GM23338 (cell line): ENCODE results near the gene HACL1. TPM values are rescaled to one million over a fixed set of nuclear protein-coding genes. Genes with fewer than 3 reads are reported as not detected.

ENCODE experiments used
- ATAC-seq: fragments of 200-7000 bp; cut with Tn5 transposase; 3 replicates; pipeline ENCODE4 v1.9.1; 2020
- DNase-seq: peaks from one replicate; pipeline ENCODE4 v3.0.0-alpha.2; 2015; ENCODE audit warnings: low spot score
- H2AFZ ChIP-seq: fragments of 200-600 bp; sonication (generic); 2 replicates; pipeline ENCODE4 v1.8.0; 2016; ENCODE audit warnings: antibody characterized with exemption, mild to moderate bottlenecking, moderate library complexity
- H3F3A ChIP-seq: fragments of 200-600 bp; sonication (generic); replicated peaks from 2 replicates; pipeline ENCODE4 v1.8.0; 2017; ENCODE audit warnings: antibody characterized with exemption, mixed run types, low read depth
- H3K27ac ChIP-seq: fragments of 200-600 bp; sonication (generic); 2 replicates; pipeline ENCODE4 v1.6.1; 2016; ENCODE audit warnings: low read depth
- H3K27me3 ChIP-seq: fragments of 200-600 bp; sonication (generic); 2 replicates; pipeline ENCODE4 v1.8.0; 2016; ENCODE audit warnings: mild to moderate bottlenecking, mixed run types, moderate library complexity; ENCODE audit not compliant: insufficient read depth
- H3K36me3 ChIP-seq: fragments of 200-600 bp; sonication (generic); 2 replicates; pipeline ENCODE4 v1.8.0; 2016; ENCODE audit warnings: mild to moderate bottlenecking; ENCODE audit not compliant: insufficient read depth
- H3K4me1 ChIP-seq: fragments of 200-600 bp; sonication (generic); 2 replicates; pipeline ENCODE4 v1.8.0; 2016; ENCODE audit warnings: mild to moderate bottlenecking, moderate library complexity; ENCODE audit not compliant: insufficient read depth
- H3K4me2 ChIP-seq: fragments of 200-600 bp; sonication (generic); 2 replicates; pipeline ENCODE4 v1.7.1; 2017; ENCODE audit warnings: mixed run types
- H3K4me3 ChIP-seq: fragments of 200-600 bp; sonication (generic); 2 replicates; pipeline ENCODE4 v1.6.1; 2016; ENCODE audit warnings: mixed run types
- H3K79me2 ChIP-seq: fragments of 200-600 bp; sonication (generic); replicated peaks from 2 replicates; pipeline ENCODE4 v1.8.0; 2017; ENCODE audit warnings: mild to moderate bottlenecking; ENCODE audit not compliant: insufficient read depth
- H3K9me2 ChIP-seq: fragments of 200-600 bp; sonication (generic); 2 replicates; pipeline ENCODE4 v1.8.0; 2017; ENCODE audit not compliant: insufficient read depth
- H4K20me1 ChIP-seq: fragments of 200-600 bp; sonication (generic); replicated peaks from 2 replicates; pipeline ENCODE4 v1.8.0; 2017; ENCODE audit warnings: mild to moderate bottlenecking; ENCODE audit not compliant: insufficient read depth
- H3K27ac Mint-ChIP-seq: 2 replicates; pipeline ENCODE4 v1.8.0; 2020; ENCODE audit warnings: inconsistent platforms, mild to moderate bottlenecking, moderate library complexity, mixed read lengths
- H3K27me3 Mint-ChIP-seq: 3 replicates; pipeline ENCODE4 v1.8.0; 2022; ENCODE audit warnings: low read depth, mild to moderate bottlenecking, moderate library complexity, mixed read lengths, inconsistent platforms; ENCODE audit not compliant: insufficient read depth, poor library complexity
- H3K36me3 Mint-ChIP-seq: 3 replicates; pipeline ENCODE4 v1.8.0; 2021; ENCODE audit warnings: low read depth, mild to moderate bottlenecking, inconsistent platforms, moderate library complexity, mixed read lengths
- H3K4me1 Mint-ChIP-seq: 3 replicates; pipeline ENCODE4 v1.8.0; 2020; ENCODE audit warnings: mild to moderate bottlenecking, inconsistent platforms, mixed read lengths
- H3K4me3 Mint-ChIP-seq: 3 replicates; pipeline ENCODE4 v1.8.0; 2021; ENCODE audit warnings: moderate library complexity, mild to moderate bottlenecking, inconsistent platforms, mixed read lengths
- H3K9me3 Mint-ChIP-seq: 3 replicates; pipeline ENCODE4 v1.8.0; 2020; ENCODE audit warnings: moderate library complexity, mild to moderate bottlenecking, inconsistent platforms, mixed read lengths
- CTCF ChIP-seq, 2 experiments: fragments of 200-600 bp in 1 of 2; sonication (generic) in 1 of 2; conservative IDR thresholded peaks; 2 replicates each; pipeline versions ENCODE4 v1.5.1 to v1.6.1; 2016 to 2017; ENCODE audit warnings: antibody characterized with exemption in 2 of 2, low read depth in 2 of 2, mild to moderate bottlenecking in 2 of 2, moderate library complexity in 1 of 2
- EZH2 ChIP-seq: fragments of 200-600 bp; sonication (generic); IDR thresholded peaks from one replicate; pipeline ENCODE4 v1.8.0; 2017; ENCODE audit warnings: antibody characterized with exemption, mild to moderate bottlenecking, low read depth; ENCODE audit not compliant: unreplicated experiment
- EZH2phosphoT487 ChIP-seq: fragments of 200-600 bp; sonication (generic); IDR thresholded peaks from one replicate; pipeline ENCODE4 v1.8.1; 2018; ENCODE audit warnings: antibody characterized with exemption; ENCODE audit not compliant: unreplicated experiment
- polyA plus RNA-seq: library from polyadenylated mRNA; unstranded; fragments of >200 nt; fragmentation: Nextera tagmentation; extraction: Ambion mirVana; gene quantifications from 2 replicates; pipeline ENCODE4 v1.2.1, GENCODE V29; 2016
- total RNA-seq: library from RNA; depleted of rRNA; stranded (reverse); fragments of >200 nt; shearing (Covaris generic); gene quantifications from 2 replicates; pipeline ENCODE4 v1.2.3, GENCODE V29; 2014
- TF ChIP-seq, protein P1 (sequence below): fragments of 250-450 bp; sonication (Bioruptor Pico); IDR thresholded peaks from 2 replicates; pipeline ENCODE4 v1.5.0; 2020; ENCODE audit warnings: mild to moderate bottlenecking, moderate library complexity
- TF ChIP-seq, protein P2 (sequence below): IDR thresholded peaks from one replicate; pipeline ENCODE4 v1.6.1; 2018; ENCODE audit warnings: antibody characterized with exemption; ENCODE audit not compliant: unreplicated experiment

Gene HACL1
- total and polyA plus RNA-seq, 2 experiments from 2014 or later: 19.6 to 33.5 TPM

DNA sequence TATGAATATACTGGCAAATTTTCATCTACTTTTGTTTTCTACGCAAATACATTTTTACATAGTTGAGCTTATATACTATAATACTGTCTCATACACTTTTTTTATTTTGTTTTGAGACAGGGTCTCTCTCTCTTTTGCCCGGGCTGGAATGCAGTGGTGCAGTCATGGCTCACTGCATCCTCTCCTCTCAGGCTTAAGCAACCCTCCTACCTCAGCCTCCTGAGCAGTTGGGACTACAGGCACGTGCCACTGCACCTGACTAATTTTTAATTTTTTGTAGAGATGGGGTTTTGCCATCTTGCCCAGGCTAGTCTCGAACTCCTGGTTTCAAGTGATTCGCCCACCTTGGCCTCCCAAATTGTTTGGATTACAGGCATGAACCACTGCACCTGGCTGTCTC, 25.9 kb downstream of the HACL1 start (continued):
- TF ChIP-seq, protein P1, sequence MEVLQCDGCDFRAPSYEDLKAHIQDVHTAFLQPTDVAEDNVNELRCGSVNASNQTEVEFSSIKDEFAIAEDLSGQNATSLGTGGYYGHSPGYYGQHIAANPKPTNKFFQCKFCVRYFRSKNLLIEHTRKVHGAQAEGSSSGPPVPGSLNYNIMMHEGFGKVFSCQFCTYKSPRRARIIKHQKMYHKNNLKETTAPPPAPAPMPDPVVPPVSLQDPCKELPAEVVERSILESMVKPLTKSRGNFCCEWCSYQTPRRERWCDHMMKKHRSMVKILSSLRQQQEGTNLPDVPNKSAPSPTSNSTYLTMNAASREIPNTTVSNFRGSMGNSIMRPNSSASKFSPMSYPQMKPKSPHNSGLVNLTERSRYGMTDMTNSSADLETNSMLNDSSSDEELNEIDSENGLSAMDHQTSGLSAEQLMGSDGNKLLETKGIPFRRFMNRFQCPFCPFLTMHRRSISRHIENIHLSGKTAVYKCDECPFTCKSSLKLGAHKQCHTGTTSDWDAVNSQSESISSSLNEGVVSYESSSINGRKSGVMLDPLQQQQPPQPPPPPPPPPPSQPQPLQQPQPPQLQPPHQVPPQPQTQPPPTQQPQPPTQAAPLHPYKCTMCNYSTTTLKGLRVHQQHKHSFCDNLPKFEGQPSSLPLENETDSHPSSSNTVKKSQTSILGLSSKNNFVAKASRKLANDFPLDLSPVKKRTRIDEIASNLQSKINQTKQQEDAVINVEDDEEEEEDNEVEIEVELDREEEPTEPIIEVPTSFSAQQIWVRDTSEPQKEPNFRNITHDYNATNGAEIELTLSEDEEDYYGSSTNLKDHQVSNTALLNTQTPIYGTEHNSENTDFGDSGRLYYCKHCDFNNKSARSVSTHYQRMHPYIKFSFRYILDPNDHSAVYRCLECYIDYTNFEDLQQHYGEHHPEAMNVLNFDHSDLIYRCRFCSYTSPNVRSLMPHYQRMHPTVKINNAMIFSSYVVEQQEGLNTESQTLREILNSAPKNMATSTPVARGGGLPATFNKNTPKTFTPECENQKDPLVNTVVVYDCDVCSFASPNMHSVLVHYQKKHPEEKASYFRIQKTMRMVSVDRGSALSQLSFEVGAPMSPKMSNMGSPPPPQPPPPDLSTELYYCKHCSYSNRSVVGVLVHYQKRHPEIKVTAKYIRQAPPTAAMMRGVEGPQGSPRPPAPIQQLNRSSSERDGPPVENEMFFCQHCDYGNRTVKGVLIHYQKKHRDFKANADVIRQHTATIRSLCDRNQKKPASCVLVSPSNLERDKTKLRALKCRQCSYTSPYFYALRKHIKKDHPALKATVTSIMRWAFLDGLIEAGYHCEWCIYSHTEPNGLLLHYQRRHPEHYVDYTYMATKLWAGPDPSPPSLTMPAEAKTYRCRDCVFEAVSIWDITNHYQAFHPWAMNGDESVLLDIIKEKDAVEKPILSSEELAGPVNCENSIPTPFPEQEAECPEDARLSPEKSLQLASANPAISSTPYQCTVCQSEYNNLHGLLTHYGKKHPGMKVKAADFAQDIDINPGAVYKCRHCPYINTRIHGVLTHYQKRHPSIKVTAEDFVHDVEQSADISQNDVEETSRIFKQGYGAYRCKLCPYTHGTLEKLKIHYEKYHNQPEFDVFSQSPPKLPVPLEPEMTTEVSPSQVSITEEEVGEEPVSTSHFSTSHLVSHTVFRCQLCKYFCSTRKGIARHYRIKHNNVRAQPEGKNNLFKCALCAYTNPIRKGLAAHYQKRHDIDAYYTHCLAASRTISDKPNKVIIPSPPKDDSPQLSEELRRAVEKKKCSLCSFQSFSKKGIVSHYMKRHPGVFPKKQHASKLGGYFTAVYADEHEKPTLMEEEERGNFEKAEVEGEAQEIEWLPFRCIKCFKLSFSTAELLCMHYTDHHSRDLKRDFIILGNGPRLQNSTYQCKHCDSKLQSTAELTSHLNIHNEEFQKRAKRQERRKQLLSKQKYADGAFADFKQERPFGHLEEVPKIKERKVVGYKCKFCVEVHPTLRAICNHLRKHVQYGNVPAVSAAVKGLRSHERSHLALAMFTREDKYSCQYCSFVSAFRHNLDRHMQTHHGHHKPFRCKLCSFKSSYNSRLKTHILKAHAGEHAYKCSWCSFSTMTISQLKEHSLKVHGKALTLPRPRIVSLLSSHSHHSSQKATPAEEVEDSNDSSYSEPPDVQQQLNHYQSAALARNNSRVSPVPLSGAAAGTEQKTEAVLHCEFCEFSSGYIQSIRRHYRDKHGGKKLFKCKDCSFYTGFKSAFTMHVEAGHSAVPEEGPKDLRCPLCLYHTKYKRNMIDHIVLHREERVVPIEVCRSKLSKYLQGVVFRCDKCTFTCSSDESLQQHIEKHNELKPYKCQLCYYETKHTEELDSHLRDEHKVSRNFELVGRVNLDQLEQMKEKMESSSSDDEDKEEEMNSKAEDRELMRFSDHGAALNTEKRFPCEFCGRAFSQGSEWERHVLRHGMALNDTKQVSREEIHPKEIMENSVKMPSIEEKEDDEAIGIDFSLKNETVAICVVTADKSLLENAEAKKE: no peak
- TF ChIP-seq CTCF (conservative IDR thresholded peaks at IDR 0.05; ENCODE audit: low read depth in 2 of 2): no peak
- TF ChIP-seq EZH2: no peak
- TF ChIP-seq EZH2phosphoT487: no peak

GRCh38 chr3:15572138-15572537, 29.2 kb downstream of the HACL1 start:
- no peaks in the 10 kb centered on the region for H3K4me1 Mint-ChIP-seq
- H3K9me3 Mint-ChIP-seq: no peaks in the 10 kb centered on the region
- Histone ChIP-seq H4K20me1 (peaks cover 3% of the 10 kb centered on the region), H3K4me3 (no peak overlapping the region), H3K79me2 (no peaks in the 10 kb centered on the region), H3K9me2 (no peaks in the 10 kb centered on the region), H3K36me3 (peaks cover 23% of the 10 kb centered on the region), H2AFZ (no peak overlapping the region), H3K27ac (no peak overlapping the region; the same call in 1 of the 2 replicates), H3K27me3 (no peaks in the 10 kb centered on the region), H3K4me1 (no peaks in the 10 kb centered on the region), H3K4me2 (no peak overlapping the region), H3F3A (no peaks in the 10 kb centered on the region)
- H3K36me3 Mint-ChIP-seq: peaks cover 32% of the 10 kb centered on the region
- no peak overlapping the region for H3K27ac Mint-ChIP-seq
- H3K4me3 Mint-ChIP-seq: no peak overlapping the region
- ATAC-seq (no peak), DNase-seq (no peak)
- peaks cover under 1% of the 10 kb centered on the region for H3K27me3 Mint-ChIP-seq
- TF ChIP-seq, protein P2, sequence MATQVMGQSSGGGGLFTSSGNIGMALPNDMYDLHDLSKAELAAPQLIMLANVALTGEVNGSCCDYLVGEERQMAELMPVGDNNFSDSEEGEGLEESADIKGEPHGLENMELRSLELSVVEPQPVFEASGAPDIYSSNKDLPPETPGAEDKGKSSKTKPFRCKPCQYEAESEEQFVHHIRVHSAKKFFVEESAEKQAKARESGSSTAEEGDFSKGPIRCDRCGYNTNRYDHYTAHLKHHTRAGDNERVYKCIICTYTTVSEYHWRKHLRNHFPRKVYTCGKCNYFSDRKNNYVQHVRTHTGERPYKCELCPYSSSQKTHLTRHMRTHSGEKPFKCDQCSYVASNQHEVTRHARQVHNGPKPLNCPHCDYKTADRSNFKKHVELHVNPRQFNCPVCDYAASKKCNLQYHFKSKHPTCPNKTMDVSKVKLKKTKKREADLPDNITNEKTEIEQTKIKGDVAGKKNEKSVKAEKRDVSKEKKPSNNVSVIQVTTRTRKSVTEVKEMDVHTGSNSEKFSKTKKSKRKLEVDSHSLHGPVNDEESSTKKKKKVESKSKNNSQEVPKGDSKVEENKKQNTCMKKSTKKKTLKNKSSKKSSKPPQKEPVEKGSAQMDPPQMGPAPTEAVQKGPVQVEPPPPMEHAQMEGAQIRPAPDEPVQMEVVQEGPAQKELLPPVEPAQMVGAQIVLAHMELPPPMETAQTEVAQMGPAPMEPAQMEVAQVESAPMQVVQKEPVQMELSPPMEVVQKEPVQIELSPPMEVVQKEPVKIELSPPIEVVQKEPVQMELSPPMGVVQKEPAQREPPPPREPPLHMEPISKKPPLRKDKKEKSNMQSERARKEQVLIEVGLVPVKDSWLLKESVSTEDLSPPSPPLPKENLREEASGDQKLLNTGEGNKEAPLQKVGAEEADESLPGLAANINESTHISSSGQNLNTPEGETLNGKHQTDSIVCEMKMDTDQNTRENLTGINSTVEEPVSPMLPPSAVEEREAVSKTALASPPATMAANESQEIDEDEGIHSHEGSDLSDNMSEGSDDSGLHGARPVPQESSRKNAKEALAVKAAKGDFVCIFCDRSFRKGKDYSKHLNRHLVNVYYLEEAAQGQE: no peak
